Endothelial cell (in vitro differentiated cells): Measurements from ENCODE around the gene NT5C2. TPM values are rescaled to one million over a fixed set of nuclear protein-coding genes. Genes with fewer than 3 reads are reported as not detected.

ENCODE experiments used
- DNase-seq: peaks from one replicate; pipeline ENCODE4 v3.0.0; 2021; ENCODE audit warnings: low spot score
- H3K27ac Mint-ChIP-seq: one replicate; pipeline ENCODE4 v1.8.0; 2021; ENCODE audit warnings: mixed read lengths, inconsistent platforms; ENCODE audit not compliant: unreplicated experiment
- H3K27me3 Mint-ChIP-seq: one replicate; pipeline ENCODE4 v1.8.0; 2021; ENCODE audit warnings: mild to moderate bottlenecking, moderate library complexity, mixed read lengths, inconsistent platforms; ENCODE audit not compliant: unreplicated experiment
- H3K36me3 Mint-ChIP-seq: one replicate; pipeline ENCODE4 v1.8.0; 2021; ENCODE audit warnings: mild to moderate bottlenecking, low read depth, mixed read lengths, inconsistent platforms; ENCODE audit not compliant: unreplicated experiment
- H3K4me1 Mint-ChIP-seq: one replicate; pipeline ENCODE4 v1.8.0; 2021; ENCODE audit warnings: mild to moderate bottlenecking, mixed read lengths, inconsistent platforms; ENCODE audit not compliant: unreplicated experiment
- H3K4me3 Mint-ChIP-seq: one replicate; pipeline ENCODE4 v1.8.0; 2021; ENCODE audit warnings: mild to moderate bottlenecking, mixed read lengths, inconsistent platforms; ENCODE audit not compliant: unreplicated experiment
- H3K9me3 Mint-ChIP-seq: one replicate; pipeline ENCODE4 v1.8.0; 2021; ENCODE audit warnings: mixed read lengths, inconsistent platforms; ENCODE audit not compliant: unreplicated experiment
- total RNA-seq: library from RNA; stranded (reverse); fragmentation: NEBNext Ultra II Directional; extraction: Animal tissue kit (Norgen Biotek cat#: 25700); gene quantifications from one replicate; pipeline ENCODE4 v1.2.1, GENCODE V29; 2021; ENCODE audit not compliant: unreplicated experiment
- TF ChIP-seq, protein P1 (sequence below): fragments of 200-600 bp; sonication (generic); IDR thresholded peaks from one replicate; pipeline ENCODE4 v1.5.0; 2021; ENCODE audit warnings: antibody characterized with exemption; ENCODE audit not compliant: unreplicated experiment

NT5C2 gene
- total RNA-seq, 1 donor from 2014 or later: 88.2 TPM

DNA sequence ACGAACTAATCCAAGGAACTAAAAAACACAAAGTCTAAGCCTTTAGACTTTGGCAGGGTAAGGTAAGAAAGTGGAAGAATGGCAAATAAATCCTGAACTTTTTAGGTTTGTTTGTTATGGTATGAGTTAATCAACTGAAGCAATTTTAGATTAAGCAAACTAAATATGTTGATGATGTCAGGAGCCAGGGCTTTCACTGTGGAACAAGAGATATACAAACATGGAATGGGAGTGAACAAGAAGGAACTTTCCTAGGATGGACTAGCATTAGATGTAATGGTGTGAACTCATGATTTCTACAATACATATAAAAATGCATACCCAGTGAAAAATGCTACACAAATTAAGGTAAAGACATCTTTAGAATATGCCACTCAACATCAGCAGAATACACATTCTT lies 35.8 kb downstream of the NT5C2 start:
- Mint-ChIP-seq H3K36me3 (peaks cover 5% of the 10 kb centered on the region), H3K27ac (no peak overlapping the region), H3K27me3 (peaks cover 2% of the 10 kb centered on the region), H3K4me3 (no peak overlapping the region), H3K9me3 (no peaks in the 10 kb centered on the region), H3K4me1 (peaks cover 20% of the 10 kb centered on the region)
- TF ChIP-seq, protein P1, sequence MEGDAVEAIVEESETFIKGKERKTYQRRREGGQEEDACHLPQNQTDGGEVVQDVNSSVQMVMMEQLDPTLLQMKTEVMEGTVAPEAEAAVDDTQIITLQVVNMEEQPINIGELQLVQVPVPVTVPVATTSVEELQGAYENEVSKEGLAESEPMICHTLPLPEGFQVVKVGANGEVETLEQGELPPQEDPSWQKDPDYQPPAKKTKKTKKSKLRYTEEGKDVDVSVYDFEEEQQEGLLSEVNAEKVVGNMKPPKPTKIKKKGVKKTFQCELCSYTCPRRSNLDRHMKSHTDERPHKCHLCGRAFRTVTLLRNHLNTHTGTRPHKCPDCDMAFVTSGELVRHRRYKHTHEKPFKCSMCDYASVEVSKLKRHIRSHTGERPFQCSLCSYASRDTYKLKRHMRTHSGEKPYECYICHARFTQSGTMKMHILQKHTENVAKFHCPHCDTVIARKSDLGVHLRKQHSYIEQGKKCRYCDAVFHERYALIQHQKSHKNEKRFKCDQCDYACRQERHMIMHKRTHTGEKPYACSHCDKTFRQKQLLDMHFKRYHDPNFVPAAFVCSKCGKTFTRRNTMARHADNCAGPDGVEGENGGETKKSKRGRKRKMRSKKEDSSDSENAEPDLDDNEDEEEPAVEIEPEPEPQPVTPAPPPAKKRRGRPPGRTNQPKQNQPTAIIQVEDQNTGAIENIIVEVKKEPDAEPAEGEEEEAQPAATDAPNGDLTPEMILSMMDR: no peak
- no peak for DNase-seq

DNA sequence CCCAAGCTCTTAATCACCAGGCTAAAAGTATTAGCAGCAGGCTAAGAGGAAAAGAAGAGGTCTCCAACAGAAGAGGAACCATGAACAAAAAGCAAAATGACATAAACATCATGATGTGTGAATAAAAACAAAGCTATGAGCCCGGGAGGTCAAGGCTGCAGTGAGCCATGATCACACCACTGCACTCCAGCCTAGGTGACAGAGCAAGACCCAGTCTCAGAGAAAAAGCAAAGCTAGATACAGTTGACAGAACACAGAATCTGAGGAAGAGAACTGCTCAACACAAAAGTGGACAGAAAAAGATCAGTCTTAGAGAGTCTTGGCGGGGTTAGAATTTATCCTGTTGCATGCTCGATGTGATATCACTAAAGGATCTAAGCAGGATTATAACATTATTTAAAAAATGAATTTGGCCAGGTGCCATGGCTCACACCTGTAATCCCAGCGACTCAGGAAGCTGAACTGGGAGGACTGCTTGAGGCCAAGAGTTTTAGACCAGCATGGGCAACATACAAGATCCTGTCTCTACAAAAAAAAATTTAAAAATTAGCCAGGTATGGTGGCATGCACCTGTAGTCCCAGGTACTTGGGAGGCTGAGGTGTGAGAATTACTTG lies 37.5 kb downstream of the NT5C2 start:
- Mint-ChIP-seq H3K4me3 (no peak overlapping the region), H3K4me1 (peaks cover 30% of the 10 kb centered on the region), H3K36me3 (peaks cover 5% of the 10 kb centered on the region), H3K27ac (peak overlapping the region; percentile 64), H3K27me3 (peaks cover 2% of the 10 kb centered on the region), H3K9me3 (no peaks in the 10 kb centered on the region)
- TF ChIP-seq, protein P1: no peak
- DNase-seq: no peak

DNA sequence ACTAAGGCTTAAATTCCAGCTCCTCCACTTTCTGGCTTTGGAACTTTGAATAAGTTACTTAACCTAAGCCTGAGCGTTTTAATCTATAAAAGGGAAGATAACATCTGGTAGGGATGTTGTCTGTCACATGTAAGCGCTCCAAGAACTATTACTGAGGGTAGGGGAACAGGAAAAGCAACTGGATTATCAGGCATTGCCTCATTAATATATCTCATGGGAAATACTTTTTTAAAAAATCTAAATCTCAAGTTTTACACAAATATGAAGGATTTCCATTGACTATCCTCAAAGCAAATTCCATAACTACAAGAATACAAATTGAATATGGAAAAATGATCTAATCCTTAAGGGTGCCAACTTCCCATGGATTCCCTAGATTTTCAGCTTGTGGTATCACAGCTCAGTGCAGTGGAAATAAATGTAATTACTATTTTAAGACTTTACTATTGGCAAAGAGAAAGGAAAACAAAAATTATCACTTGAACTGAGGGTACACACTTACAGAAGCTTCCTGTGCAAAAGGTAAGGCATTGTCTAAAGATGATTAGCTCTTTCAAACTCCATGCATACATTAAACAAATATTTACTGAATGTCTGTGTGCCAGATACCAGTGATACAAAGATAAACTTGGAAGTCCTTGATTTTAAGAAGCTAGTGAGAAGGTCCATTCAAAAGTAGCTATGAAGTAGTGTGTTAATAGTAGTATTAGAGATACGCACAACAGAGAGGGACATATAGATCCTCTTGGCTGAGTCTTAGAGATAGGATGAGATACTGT lies 38.4 kb downstream of the NT5C2 start:
- H3K36me3 Mint-ChIP-seq: peaks cover 5% of the 10 kb centered on the region
- peaks cover 30% of the 10 kb centered on the region for H3K4me1 Mint-ChIP-seq
- H3K9me3 Mint-ChIP-seq: no peaks in the 10 kb centered on the region
- DNase-seq: no peak
- peaks cover 2% of the 10 kb centered on the region for H3K27me3 Mint-ChIP-seq
- peak overlapping the region; percentile 92 for H3K27ac Mint-ChIP-seq
- TF ChIP-seq, protein P1: no peak
- no peak overlapping the region for H3K4me3 Mint-ChIP-seq

DNA sequence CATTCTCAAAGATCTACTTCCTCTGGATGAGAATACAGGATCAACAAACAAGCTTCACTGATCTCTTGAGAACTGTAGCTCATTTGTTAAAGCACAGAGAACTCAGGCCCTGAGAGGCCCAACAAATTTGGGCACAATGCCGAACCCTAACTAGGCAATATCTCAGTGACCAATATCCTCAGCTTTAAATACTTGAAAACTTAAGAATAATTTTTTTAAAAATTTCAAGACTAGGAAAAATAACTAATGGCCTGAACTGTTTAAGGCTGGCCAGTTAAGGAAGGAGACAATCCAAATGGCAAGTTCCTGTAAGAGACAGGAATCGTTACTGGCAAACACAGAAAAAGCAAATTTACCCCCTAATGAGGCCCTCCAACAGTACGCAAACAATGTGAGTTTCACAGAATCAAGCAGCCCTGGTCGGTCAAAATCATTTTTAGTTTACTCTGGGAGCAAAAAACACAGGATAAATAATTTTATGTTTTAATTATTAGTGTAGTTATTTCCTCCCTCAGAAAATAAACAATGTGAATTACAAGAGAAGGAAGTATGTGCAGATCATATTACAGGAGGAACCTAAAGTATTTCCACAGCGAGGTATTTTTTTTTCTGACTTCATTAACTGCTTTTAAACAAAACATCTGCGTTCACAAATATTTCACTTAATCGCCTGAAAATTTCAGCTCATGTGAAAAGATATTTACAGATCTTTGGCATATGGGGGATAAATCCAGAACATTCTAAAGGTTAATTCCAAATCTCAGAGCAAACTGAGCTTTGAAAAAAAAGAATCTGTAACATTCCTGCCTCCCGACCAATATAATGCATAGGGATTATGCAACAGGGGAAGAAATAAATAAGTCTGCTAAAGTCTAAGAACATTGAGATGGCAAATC lies 39.5 kb downstream of the NT5C2 start:
- H3K27ac Mint-ChIP-seq: peak overlapping the region; percentile 98
- H3K27me3 Mint-ChIP-seq: peaks cover 2% of the 10 kb centered on the region
- TF ChIP-seq, protein P1: no peak
- peak overlapping the region; percentile 88 for H3K4me3 Mint-ChIP-seq
- no peaks in the 10 kb centered on the region for H3K36me3 Mint-ChIP-seq
- peaks cover 30% of the 10 kb centered on the region for H3K4me1 Mint-ChIP-seq
- H3K9me3 Mint-ChIP-seq: no peaks in the 10 kb centered on the region
- DNase-seq: peak; percentile 11
